Measurements from ENCODE around the gene MICA.
"Not testable (repeated sequence)": the region's sequence is repeated elsewhere in the genome, so short reads cannot be mapped to it uniquely, and the experiment has no call there.

- not testable (repeated sequence) for TF ChIP-seq CTCF, POLR2A (IDR thresholded peaks at IDR 0.05)
These were observed 31.7 kb downstream of the MICA start for GRCh38 chr6:31435051-31435450.

All from body of pancreas (tissue), 4 donors.